GM21367 (cell line): ENCODE results near the gene WDFY3.
A peak's percentile ranks its signal among the peaks of the same experiment; 100 is the strongest.

Experiments used
- ATAC-seq: cut with Tn5 transposase; IDR thresholded peaks from one replicate; pipeline ENCODE4 v1.9.1; 2021; ENCODE audit not compliant: unreplicated experiment

The WDFY3 gene, protein sequence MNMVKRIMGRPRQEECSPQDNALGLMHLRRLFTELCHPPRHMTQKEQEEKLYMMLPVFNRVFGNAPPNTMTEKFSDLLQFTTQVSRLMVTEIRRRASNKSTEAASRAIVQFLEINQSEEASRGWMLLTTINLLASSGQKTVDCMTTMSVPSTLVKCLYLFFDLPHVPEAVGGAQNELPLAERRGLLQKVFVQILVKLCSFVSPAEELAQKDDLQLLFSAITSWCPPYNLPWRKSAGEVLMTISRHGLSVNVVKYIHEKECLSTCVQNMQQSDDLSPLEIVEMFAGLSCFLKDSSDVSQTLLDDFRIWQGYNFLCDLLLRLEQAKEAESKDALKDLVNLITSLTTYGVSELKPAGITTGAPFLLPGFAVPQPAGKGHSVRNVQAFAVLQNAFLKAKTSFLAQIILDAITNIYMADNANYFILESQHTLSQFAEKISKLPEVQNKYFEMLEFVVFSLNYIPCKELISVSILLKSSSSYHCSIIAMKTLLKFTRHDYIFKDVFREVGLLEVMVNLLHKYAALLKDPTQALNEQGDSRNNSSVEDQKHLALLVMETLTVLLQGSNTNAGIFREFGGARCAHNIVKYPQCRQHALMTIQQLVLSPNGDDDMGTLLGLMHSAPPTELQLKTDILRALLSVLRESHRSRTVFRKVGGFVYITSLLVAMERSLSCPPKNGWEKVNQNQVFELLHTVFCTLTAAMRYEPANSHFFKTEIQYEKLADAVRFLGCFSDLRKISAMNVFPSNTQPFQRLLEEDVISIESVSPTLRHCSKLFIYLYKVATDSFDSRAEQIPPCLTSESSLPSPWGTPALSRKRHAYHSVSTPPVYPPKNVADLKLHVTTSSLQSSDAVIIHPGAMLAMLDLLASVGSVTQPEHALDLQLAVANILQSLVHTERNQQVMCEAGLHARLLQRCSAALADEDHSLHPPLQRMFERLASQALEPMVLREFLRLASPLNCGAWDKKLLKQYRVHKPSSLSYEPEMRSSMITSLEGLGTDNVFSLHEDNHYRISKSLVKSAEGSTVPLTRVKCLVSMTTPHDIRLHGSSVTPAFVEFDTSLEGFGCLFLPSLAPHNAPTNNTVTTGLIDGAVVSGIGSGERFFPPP (N-terminal part only)

DNA sequence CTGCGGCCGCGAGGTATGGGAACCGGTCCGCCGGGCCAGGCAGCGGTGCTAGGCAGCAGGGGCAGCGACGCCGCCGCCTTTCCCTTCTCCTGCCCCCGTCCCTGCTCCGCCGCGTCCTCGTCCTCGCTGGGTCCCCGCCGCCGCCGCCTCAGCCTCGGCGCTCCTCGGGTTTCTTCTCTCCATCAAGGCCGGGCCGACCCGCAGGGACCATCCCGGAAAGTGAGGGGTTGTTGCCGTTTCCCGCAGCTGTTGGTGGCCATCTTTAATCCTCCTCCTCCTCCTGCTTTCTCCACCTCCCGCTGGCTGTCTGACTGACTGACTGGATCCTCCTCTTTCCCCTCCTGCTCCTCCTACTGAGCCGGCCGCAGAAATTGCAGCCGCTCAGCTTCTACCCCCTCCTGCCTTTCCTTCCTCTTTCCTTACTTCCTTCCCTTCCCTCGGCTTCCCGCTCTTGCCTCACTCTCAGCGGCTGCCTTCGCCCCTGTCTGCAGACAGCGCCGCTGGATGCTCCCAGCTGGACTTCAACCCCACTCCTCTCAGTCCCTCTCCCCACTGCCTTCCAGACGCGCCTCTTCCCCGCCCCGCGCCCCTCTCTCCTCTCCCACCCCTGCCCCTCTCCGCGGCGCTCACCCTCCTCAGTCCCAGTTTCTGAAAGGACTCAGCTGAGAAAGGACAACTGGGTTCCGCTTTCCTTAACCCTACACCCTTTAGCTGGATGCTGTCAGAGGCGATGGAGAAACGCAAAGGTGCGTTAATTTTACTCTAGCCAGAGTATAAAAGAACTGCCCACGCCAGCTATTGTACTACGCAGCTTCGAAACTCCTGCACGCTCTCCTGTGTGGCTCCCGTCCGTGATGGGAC is at the start of gene WDFY3:
TSS of gene WDFY3 (minus strand) at position 309 of the 861 bp plus-strand sequence. CDS start 106,099 bp downstream, outside the sequence.
- ATAC-seq: no peak

DNA sequence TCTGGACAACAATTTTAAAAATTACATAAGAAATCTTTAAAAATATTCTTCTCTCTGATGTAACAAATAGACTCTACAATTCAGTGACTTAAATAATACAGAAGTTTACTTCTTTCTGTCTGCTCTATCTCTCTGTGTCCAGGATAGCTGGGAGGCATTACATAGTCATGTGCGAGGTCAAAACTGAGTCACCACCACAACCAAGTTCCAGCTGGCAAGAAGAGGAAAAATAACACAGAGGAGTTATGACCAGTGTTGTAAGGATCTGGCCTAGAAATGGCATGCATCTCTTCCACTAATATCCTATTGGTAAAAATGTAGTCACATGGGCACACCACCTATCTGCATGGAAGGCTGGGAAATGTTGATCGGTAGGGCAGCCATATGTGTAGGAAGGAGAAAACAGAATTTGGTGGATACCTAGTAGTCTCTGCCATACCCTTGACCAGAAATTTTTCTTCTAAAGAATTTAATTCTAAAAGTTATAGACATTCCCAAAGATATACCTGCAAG is 39.4 kb upstream of the WDFY3 start:
- ATAC-seq: no peak

DNA sequence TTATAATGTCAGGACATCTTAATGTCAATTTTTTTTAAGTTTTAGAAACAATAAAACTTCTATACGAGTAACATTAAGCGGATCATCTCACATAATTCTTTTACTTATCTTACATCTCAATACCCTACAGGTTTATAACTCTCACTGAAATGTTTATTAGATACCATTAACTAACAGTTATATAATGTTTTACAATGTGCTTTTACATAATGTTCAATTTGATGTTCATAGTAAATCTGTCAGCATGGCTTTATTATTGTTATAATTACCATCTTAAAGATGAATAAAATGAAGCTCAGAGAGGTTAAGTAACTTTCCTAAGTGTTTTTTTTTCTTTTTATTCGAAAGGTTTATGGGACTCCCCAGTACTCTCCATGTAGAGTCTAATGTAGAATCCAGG is 33.9 kb upstream of the WDFY3 start:
- ATAC-seq: no peak

DNA sequence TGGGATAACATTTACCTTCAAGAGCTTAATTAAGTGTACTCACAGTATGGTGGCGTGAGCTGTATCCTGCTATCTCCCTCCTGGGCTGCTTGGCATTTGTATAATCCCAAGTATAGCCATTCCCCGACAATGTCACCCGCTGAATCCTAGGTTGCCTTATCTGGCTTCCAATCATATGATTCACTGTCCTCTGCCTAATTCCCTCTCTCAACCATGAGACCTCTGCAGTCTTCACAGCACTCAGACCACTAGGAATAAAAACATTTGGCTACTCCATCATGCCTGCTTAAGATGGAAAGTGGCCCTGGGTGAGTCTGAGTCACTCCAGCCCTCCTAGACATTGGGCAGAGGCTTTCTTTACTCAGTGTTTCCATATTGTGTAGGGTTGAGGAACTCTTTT is 28.9 kb upstream of the WDFY3 start:
- ATAC-seq: no peak

DNA sequence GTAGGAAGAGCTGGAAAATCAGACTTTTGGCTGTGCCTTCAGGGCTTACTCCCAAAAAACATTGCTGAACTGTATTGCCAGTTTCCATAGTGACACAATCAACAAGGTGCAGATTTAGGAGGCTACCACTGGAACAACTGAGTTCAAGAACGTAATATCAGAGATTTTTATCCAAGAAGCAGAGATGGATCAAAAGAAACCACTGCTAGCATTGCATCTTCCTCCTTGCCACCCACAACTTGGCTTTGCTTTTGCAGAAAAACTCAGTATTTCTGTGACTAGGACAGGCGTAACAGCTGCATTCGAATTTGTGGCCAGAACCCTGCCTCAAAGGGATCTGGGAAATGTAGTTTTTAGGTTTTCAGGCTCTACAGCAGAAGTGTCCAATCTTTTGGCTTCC is 27.8 kb upstream of the WDFY3 start:
- no peak for ATAC-seq

DNA sequence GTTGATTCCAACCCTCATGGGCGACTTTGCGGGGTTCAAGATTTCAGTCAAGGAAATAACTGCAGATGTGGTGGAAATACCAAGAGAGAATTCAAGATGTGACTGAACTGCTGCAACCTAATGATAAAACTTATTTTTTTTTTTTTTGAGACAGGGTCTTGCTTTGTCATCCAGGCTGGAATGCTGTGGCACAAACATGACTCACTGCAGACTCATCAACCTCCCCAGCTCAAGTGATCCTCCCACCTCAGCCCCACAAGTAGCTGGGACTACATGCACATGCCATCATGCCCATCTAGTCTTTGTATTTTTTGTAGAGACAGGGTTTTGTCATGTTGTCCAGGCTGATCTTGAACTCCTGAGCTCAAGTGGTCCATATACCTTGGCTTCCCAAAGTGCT is 19.5 kb upstream of the WDFY3 start:
- no peak for ATAC-seq

DNA sequence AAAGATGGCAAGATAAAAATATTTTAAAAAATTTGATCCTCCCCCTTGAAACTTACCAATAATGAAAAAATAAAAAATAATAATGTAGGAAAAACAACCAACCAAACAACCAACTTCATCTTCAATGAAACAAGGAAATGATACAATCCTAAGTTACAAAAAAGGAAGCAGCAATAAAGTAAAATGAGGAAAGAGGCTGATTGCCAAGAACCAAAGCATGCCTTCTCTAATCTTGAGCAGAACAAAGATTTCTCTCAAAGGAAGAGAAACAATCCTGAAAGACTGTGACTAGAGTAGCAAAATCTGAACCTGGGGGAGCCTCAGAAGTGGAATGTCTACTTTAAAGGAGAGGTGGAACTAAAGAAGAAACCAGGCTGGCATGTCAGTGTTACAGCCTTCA is 10.9 kb upstream of the WDFY3 start:
- no peak for ATAC-seq

DNA sequence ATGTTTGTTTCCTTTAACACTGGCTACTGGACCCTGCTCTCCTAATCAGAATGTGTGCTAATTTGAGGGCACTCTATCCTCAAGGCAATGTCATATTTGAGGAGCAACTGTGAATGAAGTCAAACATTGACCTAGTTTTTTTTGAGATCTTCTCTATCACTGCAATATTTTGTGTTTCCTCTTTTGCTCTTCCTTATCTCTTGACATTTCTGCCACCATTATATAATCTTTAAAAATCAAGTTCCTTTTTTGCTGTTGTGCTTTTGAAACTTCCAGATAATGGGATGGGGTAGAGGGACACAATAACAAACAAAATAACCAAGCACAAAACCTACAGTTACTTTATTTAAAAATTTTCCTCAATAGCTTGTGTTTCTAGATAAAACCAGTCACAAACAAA is 7.4 kb upstream of the WDFY3 start:
- no peak for ATAC-seq

DNA sequence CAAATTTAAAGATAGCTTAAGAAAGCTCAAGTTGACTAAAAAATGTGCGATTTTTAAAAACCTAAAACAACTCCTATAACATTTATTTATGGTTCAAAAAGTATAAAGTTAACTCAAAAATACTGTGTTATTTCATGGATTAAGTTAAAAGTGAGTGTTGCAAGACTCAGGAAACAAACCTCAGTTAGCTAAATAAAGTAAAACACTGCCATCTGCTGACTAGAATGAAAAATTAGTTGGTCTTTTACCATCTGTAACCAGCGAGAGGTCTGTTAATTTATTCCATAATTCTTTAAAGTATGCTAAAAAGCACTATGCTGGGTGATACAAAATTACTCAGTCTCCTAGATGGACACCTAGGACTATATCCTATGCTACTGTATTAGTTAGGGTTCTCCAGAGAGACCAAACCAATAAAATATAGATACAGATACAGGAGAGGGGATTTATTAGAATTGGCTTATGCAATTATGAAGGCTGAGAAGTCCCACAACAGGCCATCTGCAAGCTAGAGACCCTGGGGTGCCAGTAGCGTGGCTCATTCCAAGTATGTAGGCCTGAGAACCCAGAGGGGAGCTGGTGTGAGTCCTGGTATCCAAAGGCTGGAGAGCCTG is 4.9 kb upstream of the WDFY3 start:
- ATAC-seq: peak; percentile 55

DNA sequence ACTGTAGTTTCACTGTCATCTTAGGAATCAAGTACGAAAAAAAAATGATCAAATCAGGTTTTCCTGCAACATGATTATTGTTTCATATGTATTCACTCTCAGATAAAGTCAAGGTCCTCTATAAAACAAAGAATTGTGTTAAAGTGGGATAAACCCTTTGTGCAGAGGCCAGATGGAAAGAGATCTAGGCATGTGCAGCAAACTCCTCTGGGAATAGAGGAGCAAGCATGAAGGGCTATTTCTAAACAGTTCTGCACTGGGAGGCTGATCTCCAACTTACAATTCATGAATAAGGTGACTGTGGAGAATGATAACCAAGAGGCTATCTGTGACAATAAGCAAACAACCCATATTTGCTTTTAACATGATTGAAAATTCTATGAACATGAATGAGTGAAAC is 2.4 kb upstream of the WDFY3 start:
- no peak for ATAC-seq

DNA sequence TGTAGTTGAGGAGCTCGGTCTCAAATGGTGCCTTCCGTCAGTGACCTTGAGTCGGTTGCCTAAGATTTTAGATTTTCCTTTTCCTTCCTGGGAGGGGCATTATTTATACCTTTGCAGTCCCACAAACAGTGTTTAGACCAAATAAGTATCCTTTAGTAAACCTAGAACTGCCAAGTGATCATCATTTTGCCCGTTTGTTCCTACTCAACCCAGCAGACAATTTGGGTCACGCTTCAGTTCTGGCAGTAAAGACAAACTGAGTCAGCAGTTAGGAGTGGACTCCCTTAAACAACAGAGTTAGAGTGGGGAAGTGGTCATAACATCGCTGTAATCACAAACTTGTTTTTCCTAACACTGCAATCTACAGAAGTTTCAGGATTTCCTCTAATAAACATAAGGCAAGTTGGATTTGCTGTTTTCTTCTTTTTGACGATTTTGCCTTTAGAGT is 777 bp upstream of the WDFY3 start:
- ATAC-seq: no peak

DNA sequence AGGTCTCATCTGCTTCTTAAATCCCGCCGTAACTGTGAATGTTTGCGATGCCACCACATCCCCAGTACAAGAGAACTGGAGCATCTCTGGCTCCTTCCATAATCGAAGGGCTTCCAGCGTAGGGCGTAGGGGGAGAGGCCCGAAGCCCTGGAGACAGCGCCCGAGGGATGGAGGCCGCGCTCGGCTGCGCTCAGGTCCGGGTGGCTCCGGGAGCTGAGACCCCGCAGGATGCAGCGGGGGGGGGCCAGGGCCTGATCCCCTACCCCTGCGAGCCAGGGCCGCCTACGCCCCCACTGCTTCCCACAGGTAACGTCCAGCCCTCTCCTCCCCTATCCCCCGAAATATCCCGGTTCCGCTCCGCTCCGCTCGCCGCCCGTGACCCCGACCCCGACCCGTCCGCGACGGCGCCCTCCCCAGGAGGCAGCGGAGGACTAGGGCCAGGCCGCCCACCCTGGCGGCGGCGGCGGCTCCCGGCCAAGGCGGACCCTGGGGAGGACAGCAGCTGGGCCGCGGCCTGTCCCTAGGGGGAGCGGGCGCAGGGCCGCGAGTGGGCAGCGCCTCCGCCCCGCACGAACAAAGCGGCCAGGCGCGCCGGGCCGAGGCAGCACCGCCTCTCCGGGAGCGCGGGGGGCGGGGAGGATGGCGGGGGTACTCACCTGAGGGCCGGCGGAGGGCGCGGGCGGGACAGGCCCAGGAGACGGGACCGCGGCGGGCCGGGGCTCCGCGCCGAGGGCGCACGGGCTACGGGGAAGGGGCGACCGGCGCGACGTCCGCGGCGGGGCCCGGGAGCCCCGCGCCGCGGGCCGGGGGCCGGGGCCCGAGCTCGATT is 723 bp downstream of the WDFY3 start:
- no peak for ATAC-seq

DNA sequence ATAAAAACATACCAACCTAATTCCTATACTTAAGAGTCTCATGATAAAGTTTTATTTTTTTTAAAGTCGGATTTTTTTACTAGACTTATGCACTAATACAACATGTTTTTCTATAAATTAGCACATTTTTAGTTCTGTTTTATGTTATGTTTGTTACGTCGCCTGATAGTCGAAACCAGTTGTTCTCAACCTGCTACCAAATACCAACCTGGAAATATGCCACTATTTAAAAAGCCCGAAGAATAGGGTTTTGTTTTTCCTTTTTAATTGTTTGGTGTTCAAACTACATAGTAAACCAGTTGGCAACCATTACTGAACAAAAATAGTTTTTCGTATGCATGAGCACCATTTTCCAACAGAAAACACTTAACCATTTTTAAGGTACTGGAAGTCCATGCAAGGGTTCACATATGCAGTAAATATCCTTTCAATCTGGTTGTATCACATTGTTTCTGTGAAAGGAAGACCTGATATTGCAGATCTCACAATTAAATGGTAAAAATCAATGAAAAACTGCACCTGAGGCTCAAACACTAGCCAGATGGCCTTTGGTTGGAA is 1.4 kb downstream of the WDFY3 start:
- no peak for ATAC-seq

DNA sequence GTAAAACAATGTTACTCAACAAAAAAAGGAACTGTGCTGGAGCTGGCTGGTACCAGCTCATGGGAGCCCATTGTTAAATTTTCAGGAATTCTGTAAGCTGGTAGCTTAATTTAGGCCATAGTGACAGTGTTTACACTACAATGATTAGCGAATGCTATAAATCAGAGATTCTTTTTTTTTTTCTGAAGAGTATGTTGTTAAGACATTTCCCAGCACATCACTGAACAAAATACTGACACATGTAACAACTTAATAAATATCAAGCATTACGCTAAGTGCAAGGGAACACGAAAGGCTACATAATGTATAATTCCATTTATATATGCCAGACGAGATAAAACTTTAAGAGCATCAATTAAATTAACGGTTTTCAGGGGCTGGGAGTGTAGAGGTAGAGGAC is 4.4 kb downstream of the WDFY3 start:
- ATAC-seq: no peak

DNA sequence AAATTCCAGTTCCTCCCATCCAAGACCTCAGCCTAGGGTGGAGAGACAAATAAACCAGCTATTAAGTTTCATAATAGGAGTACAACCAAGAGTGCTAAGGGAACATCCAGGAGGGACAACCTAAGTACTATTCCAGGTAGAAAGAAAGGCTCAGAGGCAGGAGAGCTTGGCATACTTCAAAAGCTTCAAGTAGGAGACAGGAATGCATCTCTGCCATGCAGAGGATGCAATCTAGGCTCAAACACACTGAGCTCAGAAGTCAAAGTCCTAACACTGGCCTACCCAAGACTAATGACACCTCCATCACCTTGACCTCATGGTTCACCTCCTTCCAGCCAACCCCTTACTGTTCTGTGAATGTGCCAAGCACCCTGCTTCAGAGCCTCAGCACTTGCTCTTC is 8.1 kb downstream of the WDFY3 start:
- ATAC-seq: no peak

DNA sequence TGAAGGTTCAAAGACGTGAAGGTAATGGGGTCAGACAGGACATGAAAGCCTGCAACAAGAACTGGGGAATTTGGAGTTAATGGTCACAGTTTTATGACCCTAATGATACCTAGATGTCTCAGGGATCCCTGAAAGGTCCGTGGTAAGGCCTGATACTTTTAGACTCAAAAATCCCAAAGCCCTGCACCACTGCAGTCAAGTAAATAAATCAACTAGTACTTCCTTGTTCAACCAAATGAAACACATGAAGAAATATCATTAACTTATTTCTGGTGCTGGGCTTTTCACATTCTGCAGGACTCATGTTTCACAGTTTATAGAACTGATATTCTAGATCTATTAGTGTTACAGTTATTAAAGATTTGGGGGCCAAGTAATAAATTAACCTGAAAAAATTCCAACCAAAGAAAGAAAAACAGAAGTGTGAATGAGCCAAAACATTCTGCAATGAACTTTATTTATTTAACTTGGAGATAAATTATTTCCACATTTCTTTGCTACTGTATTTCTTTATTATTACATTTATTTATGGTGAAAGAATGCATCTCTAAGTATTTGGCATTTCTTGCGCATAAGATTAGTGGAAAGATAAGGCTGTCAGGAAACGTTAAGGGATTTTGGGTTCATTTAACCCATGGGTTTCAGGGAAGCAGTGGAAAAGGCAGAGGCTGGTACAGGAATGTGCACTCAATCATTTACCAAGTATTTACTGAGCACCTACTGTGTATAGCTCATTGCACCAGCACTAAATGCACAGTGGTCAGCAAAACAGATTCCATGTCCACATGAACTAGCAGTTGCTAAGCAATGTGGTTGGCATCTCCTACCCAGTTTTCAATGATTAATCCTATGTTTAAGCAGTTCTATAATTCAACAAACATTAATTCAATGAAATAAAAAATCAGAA is 8.7 kb downstream of the WDFY3 start:
- ATAC-seq: no peak

DNA sequence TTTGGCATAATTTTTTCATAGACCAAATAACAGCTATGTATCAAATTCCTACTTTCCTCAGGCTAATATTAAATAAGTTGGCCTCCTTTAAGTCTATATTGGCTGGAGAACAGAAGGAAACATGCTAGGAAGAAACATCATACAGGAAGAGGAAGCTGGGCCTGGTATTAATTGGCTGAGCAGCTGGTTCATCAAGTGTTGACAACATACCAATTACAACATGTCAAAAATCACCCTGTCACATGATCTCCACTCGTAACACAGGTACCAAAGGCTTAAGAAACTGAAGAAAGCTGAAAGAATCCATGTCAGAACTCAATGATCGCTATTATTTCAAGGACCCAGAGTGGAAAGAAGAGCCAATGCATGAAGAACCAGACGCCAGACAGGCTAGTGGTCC is 10.5 kb downstream of the WDFY3 start:
- no peak for ATAC-seq
